ENCODE results near the gene MTUS2. TPM values are rescaled to one million over a fixed set of nuclear protein-coding genes. Genes with fewer than 3 reads are reported as not detected.
"Not testable (repeated sequence)": the region's sequence is repeated elsewhere in the genome, so short reads cannot be mapped to it uniquely, and the experiment has no call there.

The MTUS2 gene
- total RNA-seq, 1 donor from 2014 or later: 0.08 TPM

DNA sequence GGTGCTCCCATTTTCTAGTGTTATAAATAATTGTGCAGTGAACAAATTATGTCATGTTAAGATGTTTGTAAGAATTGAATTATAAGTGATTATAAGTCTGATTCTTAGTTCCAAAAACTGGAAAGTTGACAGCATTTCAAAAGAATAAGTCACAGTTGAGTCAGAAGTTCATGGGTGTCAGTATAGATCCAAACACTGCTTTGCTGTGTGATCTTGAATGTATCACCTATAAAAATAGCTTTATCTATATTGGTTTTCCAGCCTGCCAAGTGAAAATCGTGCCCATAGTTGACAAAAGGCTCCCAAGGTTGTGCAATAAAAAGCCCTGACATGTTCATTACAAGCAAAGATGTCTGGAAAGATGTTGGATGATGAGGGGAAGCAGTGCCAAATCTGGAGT lies 336.0 kb downstream of the MTUS2 start:
- DNase-seq (ENCODE audit: low read depth): no peak

DNA sequence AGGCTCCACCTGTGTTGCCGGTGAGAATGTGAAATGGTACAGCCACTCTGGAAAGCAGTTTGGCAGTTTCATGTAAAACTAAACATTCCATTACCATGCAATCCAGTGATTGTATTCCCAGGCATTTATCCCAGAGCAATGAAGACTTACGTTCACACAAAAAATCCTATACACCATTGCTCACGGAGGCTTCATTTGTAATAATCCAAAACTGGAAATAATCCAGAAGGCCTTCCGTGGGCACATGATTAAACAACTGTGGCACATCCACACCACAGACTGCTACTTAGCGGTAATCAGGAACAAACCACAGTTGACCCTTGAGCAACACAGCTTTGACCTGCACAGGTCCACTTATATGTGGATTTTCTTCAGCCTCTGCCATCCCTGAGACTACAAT lies 339.7 kb downstream of the MTUS2 start:
- no peak for DNase-seq (ENCODE audit: low read depth)

DNA sequence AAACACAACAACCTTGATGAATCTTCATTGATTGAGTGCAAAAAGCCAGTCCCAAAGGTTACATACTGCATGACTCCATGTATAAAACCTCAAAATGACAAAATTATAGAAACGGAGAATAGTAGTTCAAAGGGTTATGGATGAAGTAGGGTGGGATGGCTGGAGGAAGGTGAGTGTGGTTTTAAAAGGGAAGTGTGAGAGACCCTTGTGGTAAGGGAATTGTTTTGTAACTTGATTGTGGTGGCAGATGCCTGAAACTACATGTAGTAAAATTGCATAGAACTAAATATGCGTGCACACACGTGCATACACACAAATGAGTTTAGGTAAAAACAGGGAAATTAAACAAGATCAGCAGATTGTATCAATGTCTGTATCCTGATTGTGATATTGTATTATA lies 340.7 kb downstream of the MTUS2 start:
- no peak for DNase-seq (ENCODE audit: low read depth)

DNA sequence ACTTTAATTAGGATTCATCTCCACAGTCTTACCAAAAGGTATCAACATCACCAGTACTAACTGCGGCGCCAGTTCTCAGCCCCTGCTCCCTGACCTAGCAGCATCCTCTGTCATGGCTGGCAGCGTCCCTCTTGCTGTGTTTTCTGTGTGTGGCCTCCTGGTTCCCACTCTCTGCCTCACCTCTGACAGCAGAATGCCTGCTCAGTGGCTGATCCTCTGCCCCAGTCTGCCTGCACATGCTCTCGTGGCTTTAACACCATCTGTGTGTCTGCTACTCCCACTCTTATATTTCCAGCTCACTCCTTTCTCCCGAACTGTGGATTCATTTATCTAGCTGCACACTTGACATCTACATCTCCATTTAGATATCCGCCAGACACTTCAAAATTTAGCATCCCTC lies 341.5 kb downstream of the MTUS2 start:
- DNase-seq (ENCODE audit: low read depth): no peak

DNA sequence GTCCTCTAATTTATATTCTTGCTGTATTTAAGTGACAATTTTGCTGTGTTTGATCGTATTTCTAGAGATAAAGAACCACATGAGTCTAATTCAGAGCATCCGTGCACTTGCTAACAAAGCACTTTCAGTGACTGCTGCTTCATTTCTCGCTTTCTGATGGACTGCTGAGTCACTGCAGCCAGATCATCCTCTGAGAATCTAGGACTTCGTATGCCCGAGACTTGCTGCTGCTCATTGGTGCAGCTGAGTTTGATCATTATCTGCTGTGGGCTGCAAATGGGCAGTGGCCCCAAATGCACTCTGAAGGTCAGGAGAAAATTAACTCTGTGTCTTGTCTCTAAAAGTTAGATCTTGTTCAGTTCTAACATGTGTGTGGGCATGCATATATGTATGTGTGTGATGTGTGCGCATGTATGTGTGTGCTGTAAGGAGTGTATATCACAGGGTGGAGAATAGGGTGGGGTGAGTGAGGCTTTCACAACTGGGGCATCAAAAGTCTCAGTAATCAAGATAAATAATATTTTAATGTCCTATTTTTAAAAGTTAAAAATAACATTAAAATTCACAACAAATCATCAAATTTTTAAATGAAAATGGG lies 342.6 kb downstream of the MTUS2 start:
- peak; percentile 24 for DNase-seq (ENCODE audit: low read depth)

DNA sequence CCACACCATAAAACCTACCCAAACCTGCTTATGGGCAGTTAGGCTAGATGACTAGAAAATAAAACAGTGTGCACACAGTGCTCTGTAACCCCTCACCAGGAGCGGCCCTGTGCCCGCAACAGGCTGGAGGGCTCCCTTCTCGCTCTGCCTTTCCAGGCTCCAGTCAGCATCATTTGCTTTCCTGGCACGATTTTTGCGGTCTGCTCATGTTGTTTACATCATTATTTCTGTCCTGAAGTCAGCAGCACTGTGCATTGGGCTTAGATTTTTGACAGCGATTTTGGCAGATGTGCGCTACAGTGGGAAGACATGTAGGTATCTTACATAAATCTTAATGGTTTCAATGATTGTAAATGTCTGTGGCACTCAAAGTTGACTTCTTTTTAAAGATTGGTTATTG lies 344.0 kb downstream of the MTUS2 start:
- no peak for DNase-seq (ENCODE audit: low read depth)

DNA sequence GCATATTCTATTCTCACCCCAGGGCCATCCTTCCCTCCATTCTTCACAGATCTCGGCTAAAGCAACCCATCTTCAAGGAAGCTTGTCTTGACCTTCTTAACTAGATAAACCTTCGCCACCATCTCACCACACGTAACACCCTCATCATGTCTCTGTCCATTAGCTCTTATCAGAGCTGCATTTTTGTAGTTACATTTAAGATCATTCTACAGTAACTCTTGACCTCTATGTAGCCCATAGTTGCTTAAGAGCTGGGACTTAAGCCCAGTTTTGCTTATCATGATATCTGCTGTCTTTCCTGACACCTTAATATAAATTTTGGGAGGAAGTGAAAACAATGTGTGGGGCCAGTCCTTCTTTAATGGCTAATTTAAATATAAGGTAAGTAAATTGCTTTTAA lies 345.1 kb downstream of the MTUS2 start:
- DNase-seq (ENCODE audit: low read depth): no peak

DNA sequence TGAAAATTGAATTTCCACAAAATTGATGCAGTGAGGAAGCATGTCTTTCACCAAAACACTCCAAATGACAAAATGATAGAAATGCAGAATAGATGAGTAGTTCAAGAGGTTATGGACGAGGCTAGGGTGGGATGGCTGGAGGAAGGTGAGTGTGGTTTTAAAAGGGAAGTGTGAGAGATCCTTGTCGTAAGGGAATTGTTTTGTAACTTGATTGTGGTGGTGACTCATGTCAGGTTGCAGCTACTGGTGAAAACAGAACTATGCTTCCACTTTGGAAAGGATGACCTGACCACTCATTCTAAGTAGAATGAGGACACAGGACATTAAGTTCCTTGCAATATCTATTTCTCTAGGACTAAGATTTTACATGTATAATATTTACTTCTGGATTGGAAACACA lies 345.7 kb downstream of the MTUS2 start:
- DNase-seq (ENCODE audit: low read depth): no peak

DNA sequence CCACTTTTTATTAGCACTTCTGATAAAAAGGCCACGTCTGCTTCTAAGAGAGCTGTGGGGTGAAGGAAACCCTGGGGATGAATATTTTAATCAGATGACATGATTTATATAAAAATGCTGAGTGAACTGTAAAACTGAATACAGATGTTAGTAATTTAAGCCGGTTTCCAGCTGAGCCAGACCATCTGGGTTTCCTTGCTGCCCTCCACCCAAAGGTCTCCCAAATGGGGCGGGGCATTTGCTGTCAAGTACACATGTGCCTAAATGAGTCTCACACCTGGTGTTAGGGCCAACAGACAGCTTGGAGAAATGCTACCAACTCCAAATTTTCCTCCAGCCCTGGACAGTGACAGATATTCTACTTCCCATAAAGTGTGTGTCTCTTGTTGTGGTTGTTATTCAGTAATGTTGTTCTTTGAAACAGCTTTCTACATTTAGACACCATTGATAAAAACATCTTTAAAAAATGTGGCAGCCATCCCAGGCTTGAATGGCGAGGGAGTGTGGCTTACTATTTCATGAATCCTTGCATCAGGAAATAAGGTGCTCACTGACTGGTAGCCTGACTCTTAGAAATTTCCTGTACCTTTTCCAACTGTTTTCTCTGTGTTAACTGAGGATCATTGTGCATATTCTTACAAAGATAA lies 350.4 kb downstream of the MTUS2 start:
- no peak for DNase-seq (ENCODE audit: low read depth)

DNA sequence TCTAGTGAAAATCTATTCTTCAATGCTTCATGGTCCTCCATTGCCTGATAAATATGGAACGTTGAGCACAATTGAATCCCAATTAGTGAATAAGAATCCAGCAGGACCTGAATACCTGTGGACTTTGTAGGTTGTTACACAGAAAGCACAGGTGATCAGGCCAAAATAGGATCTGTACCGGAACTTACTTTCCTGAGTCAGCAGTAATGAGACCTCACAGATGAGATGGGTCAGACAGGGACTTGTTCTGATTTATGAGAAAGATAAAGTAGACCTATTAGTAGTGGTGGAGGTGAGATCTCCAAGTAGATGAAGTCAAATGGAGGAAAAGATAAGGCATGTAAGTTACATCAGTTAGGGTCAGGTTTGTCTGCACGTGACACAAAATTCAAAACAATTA lies 351.1 kb downstream of the MTUS2 start:
- DNase-seq (ENCODE audit: low read depth): no peak

DNA sequence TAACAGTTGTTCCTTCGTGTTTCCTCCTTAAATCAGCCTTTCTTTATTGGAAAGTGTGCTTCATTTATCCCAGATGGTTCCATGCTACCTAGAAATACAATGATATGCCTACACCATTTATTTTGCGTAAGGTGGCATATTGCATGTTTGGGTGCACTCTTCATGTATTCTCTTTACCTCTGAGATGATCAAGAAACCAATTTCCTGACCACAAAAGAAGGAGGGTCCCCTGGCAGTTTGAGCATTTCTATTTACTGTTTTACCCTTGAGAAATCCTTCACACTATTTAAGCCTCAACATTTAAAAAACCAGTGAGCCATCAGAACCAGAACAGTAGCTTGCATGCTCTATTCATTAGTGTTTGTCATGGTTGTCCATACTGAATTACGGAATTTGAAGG lies 354.0 kb downstream of the MTUS2 start:
- no peak for DNase-seq (ENCODE audit: low read depth)

DNA sequence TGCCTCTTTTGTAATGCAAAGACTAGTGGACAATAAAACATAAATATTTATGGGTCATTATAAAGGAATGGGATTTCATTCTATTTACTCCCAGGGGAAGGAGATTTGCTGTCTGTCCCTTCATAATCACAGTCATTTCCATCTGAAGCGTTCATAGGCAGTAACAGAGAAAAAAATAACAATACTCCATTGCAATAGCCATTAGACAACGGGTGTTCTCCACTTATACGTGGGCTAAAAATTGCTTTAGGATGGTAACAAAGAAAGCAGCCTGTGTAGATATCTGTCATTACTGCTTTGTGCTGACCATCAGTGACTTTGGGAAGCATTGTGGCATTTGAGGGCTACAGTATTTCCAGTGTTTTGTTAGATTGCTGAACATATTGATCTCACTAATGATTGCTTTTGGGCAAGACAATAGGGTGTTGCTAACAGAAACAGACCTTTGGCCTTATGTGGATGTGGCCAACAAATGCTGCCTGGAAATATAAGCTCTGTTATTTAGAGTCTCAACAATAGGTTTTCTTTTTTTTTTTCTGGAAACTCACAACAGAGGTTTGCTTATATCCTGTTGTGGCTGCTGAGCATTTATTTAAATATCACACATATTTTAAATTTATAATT lies 355.2 kb downstream of the MTUS2 start:
- DNase-seq (ENCODE audit: low read depth): no peak

DNA sequence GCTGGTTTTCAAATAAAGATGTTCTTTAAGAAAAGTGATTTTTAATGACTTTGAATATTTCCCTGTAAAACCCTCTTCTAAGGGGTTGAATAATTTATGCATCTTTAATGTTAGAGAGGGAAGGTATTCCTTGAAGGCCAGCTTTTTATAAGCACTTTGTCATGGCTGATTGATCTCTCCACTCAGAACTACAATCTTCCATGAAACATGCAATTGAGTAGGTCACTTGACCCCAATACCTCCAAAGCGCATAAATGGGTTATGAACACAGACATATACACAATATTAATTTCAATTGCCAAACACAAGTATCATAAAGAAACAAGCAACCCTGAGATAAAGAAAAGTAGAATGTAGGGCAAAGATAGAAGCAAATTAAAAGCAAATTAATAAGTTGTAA lies 359.9 kb downstream of the MTUS2 start:
- DNase-seq (ENCODE audit: low read depth): no peak

DNA sequence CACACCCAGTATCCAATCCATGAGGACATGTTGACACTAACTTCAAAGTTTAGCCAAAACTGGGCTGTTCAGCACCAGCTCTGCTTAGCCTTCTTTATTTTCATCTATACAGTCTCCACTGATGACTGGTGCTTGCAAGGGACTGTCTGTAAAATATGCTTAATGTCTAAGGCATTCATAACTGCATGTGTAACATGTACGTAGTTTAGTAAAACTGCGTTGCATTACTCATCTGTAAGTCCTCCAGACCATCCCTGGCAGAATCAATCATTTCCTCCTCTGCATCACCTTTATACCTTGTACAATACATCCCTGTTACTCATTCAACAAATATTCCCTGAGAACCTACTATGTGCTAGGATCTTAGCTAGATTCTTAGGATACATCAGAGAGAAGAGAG lies 362.1 kb downstream of the MTUS2 start:
- DNase-seq (ENCODE audit: low read depth): no peak

DNA sequence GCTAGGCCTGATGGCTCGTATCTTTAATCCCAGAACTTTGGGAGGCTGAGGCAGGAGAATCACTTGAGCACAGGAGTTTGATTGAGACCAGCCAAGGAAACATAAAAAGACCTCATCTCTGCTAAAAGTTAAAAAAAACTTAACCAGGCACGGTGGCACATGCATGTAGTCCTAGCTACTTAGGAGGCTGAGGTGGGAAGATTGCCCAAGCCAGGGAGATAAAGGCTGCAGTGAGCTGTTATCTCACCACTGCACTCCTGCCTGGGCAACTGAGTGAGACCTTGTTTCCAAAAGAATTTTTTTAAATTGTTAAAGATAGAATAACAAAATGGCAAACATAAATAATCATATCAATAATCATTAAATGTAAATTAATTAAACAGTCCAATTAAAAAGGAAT lies 365.8 kb downstream of the MTUS2 start:
- no peak for DNase-seq (ENCODE audit: low read depth)

DNA sequence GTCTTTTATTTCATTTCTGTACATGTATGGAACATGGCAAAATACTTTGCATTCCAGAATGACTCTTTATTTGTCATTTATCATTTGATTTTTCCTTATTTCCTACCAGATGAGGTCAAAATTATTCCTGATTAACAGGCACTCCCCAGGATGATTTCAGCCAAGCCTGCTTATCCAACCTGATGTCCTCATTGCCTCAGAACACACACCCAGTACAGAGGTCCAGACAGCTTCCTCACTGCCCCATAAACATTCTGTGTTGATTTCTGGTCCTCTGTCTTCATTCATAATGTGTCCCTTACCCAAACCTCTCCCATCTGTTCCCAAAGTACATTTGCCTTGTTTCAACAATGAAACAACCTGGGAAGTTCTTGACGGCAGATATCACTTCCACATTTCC lies 367.4 kb downstream of the MTUS2 start:
- no peak for DNase-seq (ENCODE audit: low read depth)

DNA sequence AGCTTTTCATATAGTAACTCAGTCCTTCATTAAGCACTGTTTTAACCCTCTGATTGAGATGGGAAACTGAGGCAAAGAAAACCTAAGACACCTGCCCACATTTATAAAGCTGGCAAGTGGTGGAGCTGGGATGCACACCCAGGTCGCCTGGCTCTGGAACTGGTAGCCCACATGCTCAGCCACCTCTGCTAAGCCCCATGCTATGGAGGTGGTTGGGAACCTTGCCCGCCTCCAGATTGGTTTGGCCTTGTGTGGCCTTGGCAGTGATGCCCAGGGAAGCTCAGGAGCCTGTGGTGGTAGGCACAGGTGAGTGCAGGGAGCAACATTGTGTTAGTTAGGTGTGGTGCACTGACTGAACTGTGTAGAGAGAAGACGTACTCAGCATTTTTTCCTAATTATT lies 370.2 kb downstream of the MTUS2 start:
- DNase-seq (ENCODE audit: low read depth): no peak

DNA sequence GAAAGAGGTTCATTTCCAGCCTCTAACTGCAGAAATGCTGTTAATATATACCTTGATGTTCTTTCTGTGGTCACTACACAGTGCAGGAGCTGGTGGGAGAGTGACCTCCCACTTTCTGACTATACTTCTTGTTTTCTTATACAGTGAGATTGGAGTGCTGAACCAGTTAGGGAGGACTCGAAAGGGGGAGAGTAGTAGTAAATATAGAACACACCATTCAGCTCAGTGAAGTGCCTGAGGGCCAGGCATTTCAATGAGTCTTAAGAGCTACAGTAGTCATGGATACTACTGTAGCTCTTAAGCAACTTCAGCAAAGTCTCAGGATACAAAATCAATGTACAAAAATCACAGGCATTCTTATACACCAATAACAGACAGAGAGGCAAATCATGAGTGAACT lies 372.9 kb downstream of the MTUS2 start:
- DNase-seq (ENCODE audit: low read depth): no peak

DNA sequence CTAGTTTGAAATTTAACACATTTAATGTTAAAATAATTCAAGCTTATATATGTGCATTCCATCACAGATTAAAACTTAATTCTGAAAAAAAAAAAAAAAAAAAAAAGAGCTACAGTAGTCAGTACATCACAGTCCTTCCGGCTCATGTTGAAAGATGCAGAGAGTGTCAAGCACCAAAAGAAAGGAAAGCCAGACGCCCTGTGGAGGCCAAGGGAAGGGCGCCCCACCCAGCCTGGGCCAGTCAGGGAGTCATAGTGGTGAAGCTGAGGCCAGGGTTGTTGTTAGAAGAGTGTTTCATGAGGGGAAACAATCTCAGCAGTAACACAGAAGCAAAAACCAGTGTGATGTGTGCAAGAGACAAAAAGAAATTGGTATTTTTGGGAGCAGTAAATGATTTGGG lies 375.3 kb downstream of the MTUS2 start:
- no peak for DNase-seq (ENCODE audit: low read depth)

DNA sequence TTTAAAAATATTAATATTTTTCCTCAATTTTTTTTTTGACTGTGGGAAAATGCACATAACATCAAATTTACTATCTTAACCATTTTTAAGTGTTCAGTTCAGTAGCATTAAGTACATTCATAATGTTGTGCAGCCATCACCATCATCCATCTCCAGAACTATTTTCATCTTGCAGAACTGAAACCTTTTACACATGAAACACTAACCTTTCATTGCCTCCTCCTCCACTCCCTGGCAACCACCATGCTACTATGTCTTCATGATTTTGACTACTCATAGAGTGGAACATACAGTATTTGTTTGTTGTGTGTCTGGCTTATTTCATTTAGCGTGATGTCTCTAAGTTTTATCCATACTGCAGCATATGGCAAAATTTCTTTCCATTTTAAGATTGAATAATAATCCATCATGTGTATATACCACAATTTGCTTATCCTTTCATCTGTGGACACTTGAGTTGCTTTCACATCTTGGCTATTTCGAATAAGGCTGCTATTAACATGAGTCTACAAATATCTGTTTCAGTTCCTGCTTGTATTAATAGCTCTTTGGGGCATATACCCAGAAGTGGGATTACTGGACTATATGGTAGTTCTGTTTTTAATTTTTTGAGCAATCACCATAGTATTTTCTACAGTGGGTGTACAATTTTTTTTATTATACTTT lies 376.4 kb downstream of the MTUS2 start:
- DNase-seq (ENCODE audit: low read depth): no peak

DNA sequence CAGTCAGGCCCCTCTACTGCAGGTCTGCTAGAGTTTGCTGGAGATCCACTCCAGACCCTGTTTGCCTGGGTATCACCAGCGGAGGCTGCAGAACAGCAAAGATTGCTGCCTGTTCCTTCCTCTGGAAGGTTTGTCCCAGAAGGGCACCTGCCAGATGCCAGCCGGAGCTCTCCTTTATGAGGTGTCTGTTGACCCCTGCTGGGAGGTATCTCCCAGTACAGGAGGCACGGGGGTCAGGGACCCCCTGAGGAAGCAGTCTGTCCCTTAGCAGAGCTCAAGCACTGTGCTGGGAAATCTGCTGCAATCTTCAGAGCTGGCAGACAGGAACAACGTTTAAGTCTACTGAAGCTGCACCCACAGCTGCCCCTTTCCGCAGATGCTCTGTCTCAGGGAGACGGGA lies 382.6 kb downstream of the MTUS2 start:
- DNase-seq (ENCODE audit: low read depth): not testable (repeated sequence)

DNA sequence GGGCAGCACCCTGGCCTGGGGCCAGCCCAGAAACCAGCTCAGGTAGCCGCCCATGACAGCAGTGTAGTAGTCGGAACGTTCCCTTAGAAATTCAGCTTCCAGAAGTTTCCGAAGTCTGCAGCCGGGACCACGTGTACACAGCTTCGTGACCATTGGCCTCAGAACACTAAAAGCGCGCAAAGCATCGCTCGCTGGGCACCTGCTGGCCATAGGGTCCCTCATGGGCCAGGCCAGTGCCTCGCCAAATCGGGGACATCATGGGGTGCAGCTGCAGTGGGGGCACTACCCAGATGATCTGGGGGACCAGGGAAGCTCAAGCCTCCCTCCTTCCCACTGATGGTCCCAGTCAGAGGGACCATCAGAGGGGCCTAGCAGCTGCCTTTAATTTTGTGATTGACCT lies 384.5 kb downstream of the MTUS2 start:
- no peak for DNase-seq (ENCODE audit: low read depth)

DNA sequence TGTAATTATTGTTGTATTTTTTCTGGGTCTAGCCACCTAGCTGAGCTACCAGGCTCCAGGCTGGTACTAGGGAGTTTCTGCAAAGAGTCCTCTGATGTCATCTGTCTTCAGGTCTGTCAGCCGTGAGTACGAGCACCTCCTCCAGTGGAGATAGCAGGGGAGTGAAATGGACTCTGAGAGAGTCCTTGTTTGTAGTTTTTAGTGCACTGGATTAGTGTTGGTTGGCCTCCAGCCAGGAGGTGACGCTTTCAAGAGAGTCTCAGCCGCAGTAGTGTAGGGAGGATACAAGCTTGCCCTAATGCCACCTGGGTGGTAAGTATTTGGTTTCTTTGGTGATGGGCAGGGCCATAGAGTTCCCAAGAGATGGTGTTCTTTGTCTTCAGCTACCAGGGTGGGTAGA lies 390.5 kb downstream of the MTUS2 start:
- no peak for DNase-seq (ENCODE audit: low read depth)
